SK-N-SH (cell line): ENCODE measurements around the gene NHLH1.

Experiments
- EP300 ChIP-seq, 2 experiments: IDR thresholded peaks; 2 replicates each; pipeline versions ENCODE4 v1.4.0 to v1.6.1; 2012; ENCODE audit warnings: borderline replicate concordance in 1 of 2, low read depth in 1 of 2, low read length in 1 of 2
- EZH2phosphoT487 ChIP-seq: fragments of 200-600 bp; sonication (generic); IDR thresholded peaks from 2 replicates; pipeline ENCODE4 v1.6.1; 2017; ENCODE audit warnings: low read depth, mixed run types, mild to moderate bottlenecking, antibody characterized with exemption, moderate library complexity, borderline replicate concordance
- MEF2A ChIP-seq: IDR thresholded peaks from 2 replicates; pipeline ENCODE4 v1.4.0; 2012; ENCODE audit warnings: low read depth, borderline replicate concordance
- RAD21 ChIP-seq: IDR thresholded peaks from 2 replicates; pipeline ENCODE4 v1.6.1; 2012; ENCODE audit warnings: mild to moderate bottlenecking, low read length
- REST ChIP-seq: IDR thresholded peaks from 2 replicates; pipeline ENCODE4 v1.6.1; 2012; ENCODE audit warnings: mild to moderate bottlenecking, low read depth, low read length, moderate library complexity
- USF1 ChIP-seq: IDR thresholded peaks from 2 replicates; pipeline ENCODE4 v1.4.0; 2012; ENCODE audit warnings: low read depth, borderline replicate concordance
- YY1 ChIP-seq: IDR thresholded peaks from 2 replicates; pipeline ENCODE4 v1.4.0; 2012; ENCODE audit warnings: low read depth, mild to moderate bottlenecking
- TF ChIP-seq, protein P1 (sequence below): fragments of 200-600 bp; sonication (generic); IDR thresholded peaks from 2 replicates; pipeline ENCODE4 v1.6.1; 2017; ENCODE audit warnings: antibody characterized with exemption, mild to moderate bottlenecking, moderate library complexity

DNA sequence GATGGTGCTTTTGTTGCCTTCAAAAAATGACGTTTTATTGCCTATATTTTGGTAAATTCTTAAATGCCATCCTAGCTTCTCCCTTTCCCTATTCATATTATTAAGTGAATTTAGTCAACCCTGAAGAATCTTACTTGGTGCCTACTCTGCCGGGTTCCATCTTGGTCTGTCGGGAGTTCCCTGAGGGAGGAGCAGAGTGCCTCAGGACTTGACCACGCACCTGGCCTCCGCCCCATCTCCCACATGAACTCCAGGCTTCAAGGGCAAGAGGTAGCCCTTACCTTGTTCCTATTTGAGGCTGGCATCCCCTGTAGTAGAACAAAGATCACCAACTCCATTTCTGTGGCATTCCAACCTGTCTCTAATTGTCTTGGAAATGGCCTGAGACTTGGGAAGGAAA is 55.0 kb downstream of the NHLH1 start:
- no peak for TF ChIP-seq RAD21
- TF ChIP-seq, protein P1, sequence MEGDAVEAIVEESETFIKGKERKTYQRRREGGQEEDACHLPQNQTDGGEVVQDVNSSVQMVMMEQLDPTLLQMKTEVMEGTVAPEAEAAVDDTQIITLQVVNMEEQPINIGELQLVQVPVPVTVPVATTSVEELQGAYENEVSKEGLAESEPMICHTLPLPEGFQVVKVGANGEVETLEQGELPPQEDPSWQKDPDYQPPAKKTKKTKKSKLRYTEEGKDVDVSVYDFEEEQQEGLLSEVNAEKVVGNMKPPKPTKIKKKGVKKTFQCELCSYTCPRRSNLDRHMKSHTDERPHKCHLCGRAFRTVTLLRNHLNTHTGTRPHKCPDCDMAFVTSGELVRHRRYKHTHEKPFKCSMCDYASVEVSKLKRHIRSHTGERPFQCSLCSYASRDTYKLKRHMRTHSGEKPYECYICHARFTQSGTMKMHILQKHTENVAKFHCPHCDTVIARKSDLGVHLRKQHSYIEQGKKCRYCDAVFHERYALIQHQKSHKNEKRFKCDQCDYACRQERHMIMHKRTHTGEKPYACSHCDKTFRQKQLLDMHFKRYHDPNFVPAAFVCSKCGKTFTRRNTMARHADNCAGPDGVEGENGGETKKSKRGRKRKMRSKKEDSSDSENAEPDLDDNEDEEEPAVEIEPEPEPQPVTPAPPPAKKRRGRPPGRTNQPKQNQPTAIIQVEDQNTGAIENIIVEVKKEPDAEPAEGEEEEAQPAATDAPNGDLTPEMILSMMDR = no peak
- TF ChIP-seq REST = no peak
- TF ChIP-seq EP300 (IDR thresholded peaks at IDR 0.05; ENCODE audit: borderline replicate concordance in 1 of 2, low read depth in 1 of 2, low read length in 1 of 2) = no peak
- TF ChIP-seq MEF2A = no peak
- TF ChIP-seq USF1 = no peak
- TF ChIP-seq EZH2phosphoT487 = no peak
- no peak for TF ChIP-seq YY1
